RWPE2 (cell line): ENCODE results near the gene BEND3.

Source experiments
- ATAC-seq: fragments of 200-7000 bp; cut with Tn5 transposase; 3 replicates; pipeline ENCODE4 v1.9.1; 2021; ENCODE audit warnings: low read depth
- DNase-seq: peaks from one replicate; pipeline ENCODE4 v3.0.0-alpha.2; 2020; ENCODE audit warnings: low spot score
- H3K27ac ChIP-seq: fragments of 450-650 bp; 2 replicates; pipeline ENCODE4 v1.5.1; 2017; ENCODE audit warnings: mild to moderate bottlenecking; ENCODE audit not compliant: poor library complexity, severe bottlenecking
- H3K27me3 ChIP-seq: fragments of 250-450 bp; sonication (Bioruptor Pico); 2 replicates; pipeline ENCODE4 v1.5.1; 2021; ENCODE audit warnings: mild to moderate bottlenecking, moderate library complexity; ENCODE audit not compliant: insufficient read depth, poor library complexity, severe bottlenecking
- H3K36me3 ChIP-seq: fragments of 250-450 bp; sonication (Bioruptor Pico); 2 replicates; pipeline ENCODE4 v1.5.1; 2020; ENCODE audit warnings: low read depth, mild to moderate bottlenecking, moderate library complexity
- H3K4me1 ChIP-seq: fragments of 250-450 bp; sonication (Bioruptor Pico); 2 replicates; pipeline ENCODE4 v1.5.1; 2021; ENCODE audit warnings: mild to moderate bottlenecking, moderate library complexity; ENCODE audit not compliant: insufficient read depth, poor library complexity, severe bottlenecking
- H3K4me3 ChIP-seq: fragments of 250-450 bp; sonication (Bioruptor Pico); 2 replicates; pipeline ENCODE4 v1.5.1; 2021; ENCODE audit warnings: mild to moderate bottlenecking, moderate library complexity; ENCODE audit not compliant: severe bottlenecking
- H3K9me3 ChIP-seq: fragments of 250-450 bp; sonication (Bioruptor Pico); 2 replicates; pipeline ENCODE4 v1.5.1; 2021; ENCODE audit warnings: mild to moderate bottlenecking, moderate library complexity; ENCODE audit not compliant: severe bottlenecking
- CTCF ChIP-seq: fragments of 450-650 bp; IDR thresholded peaks from one replicate; pipeline ENCODE4 v1.5.1; 2017; ENCODE audit warnings: mild to moderate bottlenecking, moderate library complexity; ENCODE audit not compliant: poor library complexity, severe bottlenecking

BEND3 gene

DNA sequence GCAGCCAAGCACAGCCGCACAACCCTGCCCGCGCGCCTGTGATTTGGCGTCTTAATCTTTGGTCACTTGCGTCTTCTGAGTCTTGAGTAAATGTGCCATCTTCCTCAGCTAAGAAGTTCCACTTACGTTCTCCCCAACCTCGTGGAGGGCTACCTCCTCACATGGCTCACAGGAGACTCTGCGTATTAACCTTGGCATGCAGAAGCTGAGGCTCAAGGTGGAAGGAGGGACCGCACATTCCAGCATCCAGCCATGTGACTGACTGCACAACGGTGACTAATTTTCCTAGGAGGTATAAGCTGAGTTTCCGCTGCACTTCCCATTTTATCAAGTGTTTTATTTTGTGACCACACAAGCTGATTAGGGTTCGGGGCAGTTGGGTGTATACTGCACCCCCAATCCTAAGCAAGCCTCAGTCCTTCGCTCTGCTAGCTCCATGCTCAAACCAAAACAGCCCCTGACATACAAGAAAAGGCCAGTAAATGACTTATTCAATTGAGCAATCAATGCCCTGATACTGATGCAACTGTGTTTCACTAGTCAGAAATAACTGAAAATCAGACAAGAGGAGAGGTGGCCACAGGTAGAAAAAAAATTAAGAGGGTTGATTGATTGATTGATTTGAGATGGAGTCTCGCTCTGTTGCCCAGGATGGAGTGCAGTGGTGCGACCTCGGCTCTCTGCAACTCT, 7.0 kb downstream of the BEND3 start:
- Histone ChIP-seq H3K4me3 (no peak overlapping the region), H3K36me3 (no peaks in the 10 kb centered on the region), H3K27ac (no peak overlapping the region), H3K27me3 (no peaks in the 10 kb centered on the region), H3K9me3 (no peaks in the 10 kb centered on the region), H3K4me1 (no peaks in the 10 kb centered on the region)
- DNase-seq (no peak), ATAC-seq (0 out of 3 replicates have a peak, but pooled peaks have one; percentile 29)
- no peak for TF ChIP-seq CTCF

- ATAC-seq: no peak
- Histone ChIP-seq H3K27ac (no peak overlapping the region), H3K4me1 (no peaks in the 10 kb centered on the region), H3K9me3 (no peaks in the 10 kb centered on the region), H3K27me3 (no peaks in the 10 kb centered on the region), H3K4me3 (no peak overlapping the region), H3K36me3 (no peaks in the 10 kb centered on the region)
- DNase-seq: no peak
- TF ChIP-seq CTCF: no peak
Observed at GRCh38 chr6:107107791-107108190, 7.5 kb downstream of the BEND3 start.

DNA sequence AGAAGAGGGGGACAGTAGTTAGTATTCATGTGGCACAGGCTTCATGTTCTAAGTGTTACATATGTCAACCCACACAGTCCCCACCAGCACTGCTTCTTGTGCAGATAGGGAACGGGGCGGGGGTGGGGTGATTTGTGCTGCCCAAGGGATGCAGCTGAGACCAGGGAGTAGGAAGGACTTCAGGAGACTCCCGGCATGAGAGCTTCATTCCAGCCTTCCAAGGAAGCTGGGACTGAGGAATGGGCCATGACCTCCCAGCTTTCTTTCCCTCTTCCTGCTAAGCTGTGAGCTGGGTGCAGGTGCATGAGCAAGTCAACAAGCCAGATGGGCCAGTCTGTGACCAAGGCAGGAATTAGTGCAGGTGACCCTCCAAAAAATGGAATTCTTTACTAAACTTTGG, 9.2 kb downstream of the BEND3 start:
- no peak overlapping the region for H3K27ac ChIP-seq
- H3K9me3 ChIP-seq: no peaks in the 10 kb centered on the region
- H3K4me3 ChIP-seq: no peak overlapping the region
- no peaks in the 10 kb centered on the region for H3K27me3 ChIP-seq
- ATAC-seq (no peak), DNase-seq (no peak)
- H3K36me3 ChIP-seq: no peaks in the 10 kb centered on the region
- TF ChIP-seq CTCF: no peak
- H3K4me1 ChIP-seq: no peaks in the 10 kb centered on the region

- Histone ChIP-seq H3K4me1 (no peaks in the 10 kb centered on the region), H3K27me3 (no peaks in the 10 kb centered on the region), H3K9me3 (no peaks in the 10 kb centered on the region), H3K36me3 (no peaks in the 10 kb centered on the region), H3K27ac (no peak overlapping the region), H3K4me3 (no peak overlapping the region)
- DNase-seq (no peak), ATAC-seq (no peak)
- no peak for TF ChIP-seq CTCF
Observed at GRCh38 chr6:107105511-107106116, 9.7 kb downstream of the BEND3 start.

DNA sequence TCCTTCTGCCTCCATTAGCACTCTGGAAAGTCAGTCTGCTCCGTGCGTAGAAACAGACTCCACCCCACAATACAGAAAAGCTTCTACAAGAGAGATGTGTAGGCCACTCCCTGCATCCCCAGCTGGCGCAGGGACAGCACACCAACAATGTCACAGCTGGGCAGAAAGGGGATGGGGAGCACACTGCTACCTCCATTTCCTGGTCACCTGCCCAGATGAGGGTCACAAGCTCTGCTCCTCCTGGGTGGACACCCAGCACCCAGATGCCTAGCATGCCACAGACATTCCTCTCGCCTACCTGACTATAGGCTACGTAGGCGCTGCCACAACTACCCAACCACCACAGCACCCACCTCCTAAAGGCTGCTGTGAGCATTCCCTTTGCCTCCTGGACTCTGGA, 12.2 kb downstream of the BEND3 start:
- Histone ChIP-seq H3K27ac (no peak overlapping the region), H3K36me3 (no peaks in the 10 kb centered on the region), H3K27me3 (no peaks in the 10 kb centered on the region), H3K4me3 (no peak overlapping the region), H3K9me3 (no peaks in the 10 kb centered on the region), H3K4me1 (no peaks in the 10 kb centered on the region)
- ATAC-seq (no peak), DNase-seq (no peak)
- no peak for TF ChIP-seq CTCF
